Measurements from ENCODE around the gene INPP5A.
"Not testable (repeated sequence)": the region's sequence is repeated elsewhere in the genome, so short reads cannot be mapped to it uniquely, and the experiment has no call there.

The INPP5A gene

GRCh38 chr10:132806561-132807003 is 269.0 kb downstream of the INPP5A start:
- DNase-seq (ENCODE audit: low read depth in 2 of 2, low spot score in 1 of 2), result no peak

DNA sequence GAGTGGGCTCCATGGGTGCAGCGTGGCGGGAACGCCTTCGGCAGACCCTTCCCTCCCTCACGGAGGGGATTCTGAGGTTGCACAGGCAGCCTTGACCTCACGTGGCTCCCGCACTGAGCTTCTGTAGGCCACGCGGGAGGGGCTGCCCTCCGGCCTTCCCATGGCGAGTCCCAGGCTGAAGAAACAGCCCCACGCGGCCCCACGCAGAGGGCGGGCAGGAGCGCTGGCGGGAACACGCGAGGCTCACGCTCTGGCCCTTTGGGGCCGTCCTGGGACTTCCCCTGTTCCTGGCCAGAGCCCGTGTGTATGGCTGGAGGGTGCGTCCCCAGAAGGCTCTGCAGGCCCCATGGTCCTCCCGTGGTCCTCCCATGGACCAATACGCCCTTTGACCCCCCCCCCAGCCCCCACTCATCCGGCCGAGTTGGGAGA is 270.0 kb downstream of the INPP5A start:
- DNase-seq (ENCODE audit: low read depth in 2 of 2, low spot score in 1 of 2), result no peak

- DNase-seq (ENCODE audit: low read depth in 2 of 2, low spot score in 1 of 2), result no peak
Observed at GRCh38 chr10:132808383-132809231, 271.0 kb downstream of the INPP5A start.

DNA sequence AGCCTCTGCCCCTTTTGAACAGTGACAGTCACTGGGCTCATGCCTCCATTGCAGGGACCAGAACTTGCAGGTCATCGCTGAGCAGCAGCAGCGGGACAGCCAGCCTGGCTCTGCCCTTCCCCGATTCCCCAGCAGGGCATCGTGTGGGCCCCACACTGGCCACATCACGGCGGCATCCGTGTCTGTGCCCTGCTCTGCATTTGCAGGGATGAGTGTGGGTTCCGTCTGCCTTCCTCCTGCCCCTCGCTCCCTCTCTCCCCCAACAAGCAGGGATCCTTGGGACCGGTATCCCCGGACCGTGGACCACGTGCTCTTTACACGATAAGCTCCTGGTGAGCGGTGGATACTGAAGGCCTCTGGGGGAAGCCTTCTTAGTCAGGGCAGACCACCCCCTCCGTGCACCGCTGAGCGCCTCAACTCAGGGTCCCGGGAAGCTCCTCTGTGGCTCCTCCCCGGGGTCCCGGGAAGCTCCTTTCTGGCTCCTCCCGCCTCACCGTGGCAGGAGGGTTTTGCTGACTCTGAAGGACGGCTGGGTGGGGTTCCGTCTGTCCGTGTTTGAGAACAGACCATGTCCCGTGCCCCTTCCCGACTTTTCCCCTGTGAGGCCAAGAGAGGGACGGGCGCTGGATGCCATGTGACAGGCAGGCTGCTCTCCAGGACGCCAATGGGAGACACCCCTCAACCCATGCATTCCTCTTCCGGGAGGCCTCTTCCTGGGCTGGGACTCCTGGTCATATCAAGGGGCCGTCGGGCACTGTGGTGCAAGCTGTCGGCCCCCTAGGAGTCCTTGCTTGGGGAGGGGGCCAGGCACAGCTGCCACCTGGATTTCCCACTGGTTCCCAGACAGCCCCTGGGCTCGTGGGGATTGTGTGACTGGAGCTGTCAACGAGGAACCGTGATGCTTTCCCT is 271.9 kb downstream of the INPP5A start:
- no peak for DNase-seq (ENCODE audit: low read depth in 2 of 2, low spot score in 1 of 2)

GRCh38 chr10:132810141-132810806 is 272.7 kb downstream of the INPP5A start:
- DNase-seq (ENCODE audit: low read depth in 2 of 2, low spot score in 1 of 2), result no peak

DNA sequence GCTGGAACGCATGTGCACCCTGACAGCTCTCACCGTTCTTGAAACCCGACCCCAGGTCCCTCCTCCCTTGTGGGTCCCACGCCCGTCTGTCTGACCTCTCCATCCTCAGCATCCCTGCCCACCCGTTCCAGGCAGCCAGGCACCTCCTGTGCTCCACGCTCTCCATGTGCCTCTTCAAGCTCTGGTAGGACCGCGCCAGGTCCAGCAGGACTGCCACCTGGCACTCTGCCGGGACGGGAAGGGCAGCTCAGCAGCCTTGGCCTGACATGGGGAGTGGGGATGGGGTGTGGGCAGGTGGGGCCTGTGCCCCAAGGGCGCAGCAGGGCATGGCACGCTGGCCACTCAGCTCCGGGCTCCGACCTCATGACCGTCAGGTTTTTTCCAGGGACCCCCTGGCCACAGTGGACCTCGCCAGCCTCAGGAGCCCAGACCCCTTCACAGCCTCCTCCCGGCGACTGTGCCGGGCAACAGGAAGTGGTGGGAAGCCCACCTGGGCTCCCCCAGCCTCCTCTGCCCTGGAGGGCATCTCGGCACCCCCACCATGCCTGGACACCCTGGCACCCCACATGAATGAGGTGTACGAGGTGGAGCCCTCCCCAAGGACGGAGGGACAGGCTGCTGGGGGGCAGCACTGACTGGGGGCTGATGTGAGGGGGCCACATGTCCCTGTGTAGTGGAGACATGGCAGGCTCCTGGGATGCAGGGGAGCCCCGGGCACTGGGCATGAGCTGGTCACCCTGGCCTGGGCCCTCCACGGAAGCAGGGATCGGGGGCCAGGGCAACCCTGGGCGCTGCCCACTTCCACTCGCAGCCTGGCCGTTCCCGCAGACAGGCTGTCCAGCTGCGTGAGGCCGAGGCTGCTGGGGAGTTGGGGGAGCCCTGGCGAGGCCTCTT is 273.5 kb downstream of the INPP5A start:
- no peak for DNase-seq (ENCODE audit: low read depth in 2 of 2, low spot score in 1 of 2)

DNA sequence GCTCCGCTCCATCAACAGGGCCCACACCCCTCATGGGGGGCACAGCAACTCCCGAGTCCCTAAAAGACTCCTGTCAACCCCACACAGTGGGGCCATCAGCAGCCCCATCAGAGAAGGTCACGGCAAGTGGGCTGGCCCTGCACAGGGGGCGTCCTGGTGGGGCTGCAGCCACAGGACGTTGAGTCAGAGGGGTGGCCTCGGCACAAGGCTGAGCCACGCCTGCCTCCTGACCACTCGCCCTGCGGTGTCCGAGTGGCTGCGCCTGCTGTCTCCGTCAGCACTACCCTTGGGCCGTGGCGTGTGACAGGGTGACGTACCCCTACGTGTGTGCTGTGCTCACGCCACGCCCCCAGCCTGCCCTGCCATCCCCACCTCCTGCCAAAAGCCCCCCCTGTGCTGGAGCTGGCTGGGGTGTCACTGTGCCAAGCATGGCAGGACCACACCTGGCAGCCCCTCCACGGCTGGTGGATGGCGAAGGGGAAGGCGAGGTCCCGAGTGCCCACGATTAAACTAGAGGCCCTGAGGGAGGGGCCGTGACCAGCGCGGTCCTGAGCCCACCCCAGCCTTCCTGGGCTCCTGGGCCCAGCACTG is 274.4 kb downstream of the INPP5A start:
- DNase-seq (ENCODE audit: low read depth in 2 of 2, low spot score in 1 of 2), result no peak

DNA sequence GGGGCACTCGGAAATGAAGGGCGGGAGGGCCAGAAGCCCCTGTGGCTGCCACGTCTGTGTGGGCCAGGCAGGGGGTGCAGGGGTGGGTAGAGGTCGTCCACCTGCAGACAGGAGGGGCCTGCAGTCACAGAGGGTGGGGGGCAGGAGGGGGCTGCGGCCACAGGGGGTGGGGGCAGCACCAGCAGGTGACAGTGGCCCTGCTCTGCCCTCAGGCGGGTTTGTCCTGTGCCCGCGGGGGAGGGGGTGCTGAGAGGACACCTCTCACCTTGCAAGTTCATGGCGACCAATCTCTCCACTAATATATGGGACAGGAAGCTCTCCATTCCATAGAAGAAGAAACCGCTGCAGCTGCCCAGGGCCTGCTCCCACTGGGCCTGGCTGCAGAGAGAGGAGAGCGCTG is 274.9 kb downstream of the INPP5A start:
- DNase-seq (ENCODE audit: low read depth in 2 of 2, low spot score in 1 of 2), result no peak

DNA sequence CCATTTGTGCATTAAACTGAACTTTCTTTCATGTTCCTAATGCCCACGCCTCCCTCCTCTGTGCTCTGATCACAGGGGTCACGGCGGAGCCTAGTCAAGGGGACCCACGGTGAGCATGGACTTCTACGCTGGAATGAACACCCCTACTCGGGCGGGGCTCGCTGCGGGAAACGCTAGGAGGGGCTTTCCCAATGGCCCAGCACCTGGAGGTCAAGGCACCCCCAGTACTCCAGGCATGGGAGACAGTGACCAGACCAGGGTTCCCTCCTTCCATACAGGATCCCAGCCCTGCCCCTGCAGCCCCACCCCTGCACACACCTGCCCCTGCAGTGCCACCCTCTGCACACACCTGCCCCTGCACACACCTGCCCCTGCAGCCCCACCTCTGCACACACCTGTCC is 275.4 kb downstream of the INPP5A start:
- no peak for DNase-seq (ENCODE audit: low read depth in 2 of 2, low spot score in 1 of 2)

GRCh38 chr10:132813560-132814468 is 276.2 kb downstream of the INPP5A start:
- no peak for DNase-seq (ENCODE audit: low read depth in 2 of 2, low spot score in 1 of 2)

DNA sequence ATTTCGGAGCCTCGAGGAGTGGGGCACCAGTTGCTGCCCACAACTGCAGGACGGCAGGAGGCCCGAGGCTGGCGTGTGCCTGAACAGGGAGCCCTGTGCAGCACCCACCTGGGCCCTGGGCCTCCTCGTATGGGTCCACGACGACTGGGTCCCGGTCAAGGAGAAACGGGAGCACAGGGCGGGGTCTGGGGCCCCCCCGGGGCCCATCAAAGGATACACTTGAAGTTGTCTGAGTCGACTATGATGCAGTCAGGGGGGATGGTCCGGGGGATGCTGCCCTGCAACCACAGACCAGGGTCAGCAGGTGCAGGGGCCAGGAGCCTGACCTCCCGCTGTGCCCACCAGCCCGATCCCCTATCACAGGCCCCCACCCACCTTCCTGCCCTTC is 276.9 kb downstream of the INPP5A start:
- no peak for DNase-seq (ENCODE audit: low read depth in 2 of 2, low spot score in 1 of 2)

DNA sequence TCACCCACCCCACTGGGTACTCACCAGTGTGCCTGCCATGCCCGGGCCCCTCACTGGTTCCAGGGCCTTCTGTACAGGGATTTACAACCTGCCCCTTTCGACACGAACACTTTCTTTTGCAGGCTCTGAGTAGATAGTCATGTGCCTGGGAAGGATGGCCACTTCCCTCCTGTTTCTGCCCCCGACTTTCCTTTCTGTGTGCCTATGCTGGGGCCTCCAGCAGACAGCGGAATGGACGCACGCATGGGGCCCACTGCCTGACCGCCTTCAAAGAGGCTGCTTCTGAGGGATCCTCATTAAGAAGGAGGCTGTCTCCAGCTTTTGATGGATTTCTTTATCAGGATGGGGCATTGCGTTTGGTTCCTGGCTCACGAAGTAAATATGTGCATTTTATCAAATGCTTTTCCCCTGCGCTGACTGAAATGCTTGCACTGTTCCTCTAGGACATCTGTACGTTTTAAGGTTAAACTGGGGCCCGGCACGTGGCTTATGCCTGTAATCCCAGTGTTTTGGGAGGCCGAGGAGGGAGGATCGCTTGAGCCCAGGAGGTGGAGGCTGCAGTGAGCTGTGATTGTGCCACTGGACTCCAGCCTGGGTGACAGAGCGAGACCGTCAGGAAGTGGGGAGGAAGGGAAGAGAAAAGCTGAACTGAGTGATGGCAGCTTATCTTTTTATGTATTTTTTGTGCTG is 277.7 kb downstream of the INPP5A start:
- DNase-seq (ENCODE audit: low read depth in 2 of 2, low spot score in 1 of 2), result no peak

DNA sequence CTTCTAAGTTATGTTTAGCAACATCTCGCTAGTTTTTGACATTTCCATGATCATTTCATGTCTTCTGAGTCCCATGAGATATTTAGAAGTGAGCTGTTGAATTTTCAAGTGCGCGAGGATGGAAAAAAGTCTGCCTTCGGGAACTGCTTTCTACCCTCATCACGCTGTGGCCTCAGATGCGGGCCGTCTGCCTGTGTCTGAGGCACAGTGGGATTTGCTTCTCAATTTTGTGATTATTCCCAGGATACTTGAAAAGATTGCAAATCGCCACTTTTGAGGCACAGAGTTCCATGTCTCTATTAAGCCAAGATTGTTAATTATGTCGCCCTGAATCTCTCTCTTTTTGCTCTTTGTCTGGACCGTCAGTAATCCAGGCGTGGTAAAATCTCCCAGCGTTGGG is 279.1 kb downstream of the INPP5A start:
- DNase-seq (ENCODE audit: low read depth in 2 of 2, low spot score in 1 of 2), result no peak

DNA sequence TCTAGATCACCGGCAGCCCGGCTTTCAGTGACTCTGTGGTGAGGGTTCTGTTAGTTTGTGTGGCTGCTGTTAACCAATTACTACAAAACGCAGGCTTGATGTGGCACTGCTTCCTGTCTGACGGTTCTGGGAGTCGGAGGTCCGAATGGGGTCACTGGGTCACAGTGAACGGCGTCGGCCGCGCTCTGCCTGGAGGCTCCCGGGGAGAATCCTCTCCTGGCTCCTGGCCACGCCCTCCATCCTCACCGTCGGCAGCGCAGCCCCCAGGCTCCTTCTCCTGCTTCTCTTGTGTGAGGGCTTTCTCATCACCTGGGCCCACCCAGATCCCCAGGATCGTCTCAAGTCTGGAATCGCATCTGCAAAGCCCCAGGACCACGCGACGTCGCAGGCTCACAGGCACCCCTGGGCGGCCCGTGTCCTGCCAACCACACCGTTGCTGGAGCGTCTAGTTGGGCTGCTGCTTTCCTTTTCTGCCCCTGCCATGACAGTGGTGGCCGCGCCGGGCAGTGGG is 280.2 kb downstream of the INPP5A start:
- no peak for DNase-seq (ENCODE audit: low read depth in 2 of 2, low spot score in 1 of 2)

GRCh38 chr10:132820056-132820455 is 282.5 kb downstream of the INPP5A start:
- no peak for DNase-seq (ENCODE audit: low read depth in 2 of 2, low spot score in 1 of 2)

GRCh38 chr10:132825783-132826523 is 288.4 kb downstream of the INPP5A start:
- DNase-seq (ENCODE audit: low read depth in 2 of 2, low spot score in 1 of 2), result not testable (repeated sequence)

All from stimulated activated CD8-positive, alpha-beta memory T cell treated with anti-CD3 and anti-CD28 coated beads, Interleukin-4, amount 100 ng/mL, for 4 hours (primary cell).